ENCODE results near the gene PLCH1.

DNA sequence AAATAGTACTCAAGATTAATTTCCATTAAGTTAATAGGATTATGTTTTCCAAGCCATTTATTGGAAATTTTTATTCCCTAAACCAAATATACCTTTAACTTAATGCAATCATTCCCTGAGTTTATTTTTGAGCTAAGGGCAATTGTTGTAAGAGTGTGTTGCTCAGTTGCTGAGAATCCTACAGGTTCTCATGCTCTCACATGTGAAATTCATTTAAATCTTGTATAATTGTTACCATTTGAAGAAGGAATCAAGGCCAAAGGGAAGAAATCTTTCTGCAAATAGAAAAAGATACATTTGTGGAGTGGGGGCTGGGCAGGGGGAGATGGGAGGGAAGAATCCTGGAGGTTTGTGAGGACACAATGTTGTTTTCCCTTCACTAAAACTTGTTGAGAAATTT lies 248.7 kb downstream of the PLCH1 start:
- TF ChIP-seq POLR2A (IDR thresholded peaks at IDR 0.05) (no peak), EP300 (IDR thresholded peaks at IDR 0.05) (no peak)
- TF ChIP-seq, protein P1, sequence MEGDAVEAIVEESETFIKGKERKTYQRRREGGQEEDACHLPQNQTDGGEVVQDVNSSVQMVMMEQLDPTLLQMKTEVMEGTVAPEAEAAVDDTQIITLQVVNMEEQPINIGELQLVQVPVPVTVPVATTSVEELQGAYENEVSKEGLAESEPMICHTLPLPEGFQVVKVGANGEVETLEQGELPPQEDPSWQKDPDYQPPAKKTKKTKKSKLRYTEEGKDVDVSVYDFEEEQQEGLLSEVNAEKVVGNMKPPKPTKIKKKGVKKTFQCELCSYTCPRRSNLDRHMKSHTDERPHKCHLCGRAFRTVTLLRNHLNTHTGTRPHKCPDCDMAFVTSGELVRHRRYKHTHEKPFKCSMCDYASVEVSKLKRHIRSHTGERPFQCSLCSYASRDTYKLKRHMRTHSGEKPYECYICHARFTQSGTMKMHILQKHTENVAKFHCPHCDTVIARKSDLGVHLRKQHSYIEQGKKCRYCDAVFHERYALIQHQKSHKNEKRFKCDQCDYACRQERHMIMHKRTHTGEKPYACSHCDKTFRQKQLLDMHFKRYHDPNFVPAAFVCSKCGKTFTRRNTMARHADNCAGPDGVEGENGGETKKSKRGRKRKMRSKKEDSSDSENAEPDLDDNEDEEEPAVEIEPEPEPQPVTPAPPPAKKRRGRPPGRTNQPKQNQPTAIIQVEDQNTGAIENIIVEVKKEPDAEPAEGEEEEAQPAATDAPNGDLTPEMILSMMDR (IDR thresholded peaks at IDR 0.05): no peak

All from tibial nerve (tissue), 4 donors.